ENCODE data around the gene FAM118B.

The FAM118B gene

DNA sequence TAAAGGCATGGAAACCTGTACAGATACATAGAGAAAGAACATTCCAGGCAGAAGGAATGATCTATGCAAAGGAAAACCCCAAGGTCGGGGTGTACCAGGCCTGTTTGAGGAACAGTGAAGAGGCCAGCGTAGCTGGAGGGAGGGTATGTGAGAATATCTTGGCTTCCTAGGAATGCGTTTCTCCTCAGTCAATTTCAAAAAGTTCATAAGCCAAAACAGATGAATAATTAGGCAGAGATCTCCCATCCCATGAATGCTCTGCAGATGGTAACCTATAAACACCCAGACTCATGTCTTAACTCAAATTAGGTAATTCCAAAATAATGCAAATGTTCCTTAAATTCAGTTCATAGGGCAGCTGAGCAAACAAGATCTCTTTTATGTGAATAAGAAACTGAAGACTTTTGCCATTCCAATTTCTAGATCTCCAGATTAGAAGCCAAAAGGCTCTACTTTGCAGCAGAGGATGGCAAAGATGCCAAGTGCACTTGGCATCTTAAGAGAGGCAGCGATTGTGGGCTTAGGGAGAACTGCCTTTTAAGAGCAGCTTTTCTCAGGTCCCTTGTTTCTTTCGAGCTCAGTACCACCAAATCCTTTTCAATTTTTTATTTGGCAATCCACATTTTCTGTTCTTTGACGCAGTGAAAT lies 13.2 kb downstream of the FAM118B start:
- H3K27me3 ChIP-seq (ENCODE audit: insufficient read depth, poor library complexity, severe bottlenecking): no peaks in the 10 kb centered on the region
- TF ChIP-seq, protein P1, sequence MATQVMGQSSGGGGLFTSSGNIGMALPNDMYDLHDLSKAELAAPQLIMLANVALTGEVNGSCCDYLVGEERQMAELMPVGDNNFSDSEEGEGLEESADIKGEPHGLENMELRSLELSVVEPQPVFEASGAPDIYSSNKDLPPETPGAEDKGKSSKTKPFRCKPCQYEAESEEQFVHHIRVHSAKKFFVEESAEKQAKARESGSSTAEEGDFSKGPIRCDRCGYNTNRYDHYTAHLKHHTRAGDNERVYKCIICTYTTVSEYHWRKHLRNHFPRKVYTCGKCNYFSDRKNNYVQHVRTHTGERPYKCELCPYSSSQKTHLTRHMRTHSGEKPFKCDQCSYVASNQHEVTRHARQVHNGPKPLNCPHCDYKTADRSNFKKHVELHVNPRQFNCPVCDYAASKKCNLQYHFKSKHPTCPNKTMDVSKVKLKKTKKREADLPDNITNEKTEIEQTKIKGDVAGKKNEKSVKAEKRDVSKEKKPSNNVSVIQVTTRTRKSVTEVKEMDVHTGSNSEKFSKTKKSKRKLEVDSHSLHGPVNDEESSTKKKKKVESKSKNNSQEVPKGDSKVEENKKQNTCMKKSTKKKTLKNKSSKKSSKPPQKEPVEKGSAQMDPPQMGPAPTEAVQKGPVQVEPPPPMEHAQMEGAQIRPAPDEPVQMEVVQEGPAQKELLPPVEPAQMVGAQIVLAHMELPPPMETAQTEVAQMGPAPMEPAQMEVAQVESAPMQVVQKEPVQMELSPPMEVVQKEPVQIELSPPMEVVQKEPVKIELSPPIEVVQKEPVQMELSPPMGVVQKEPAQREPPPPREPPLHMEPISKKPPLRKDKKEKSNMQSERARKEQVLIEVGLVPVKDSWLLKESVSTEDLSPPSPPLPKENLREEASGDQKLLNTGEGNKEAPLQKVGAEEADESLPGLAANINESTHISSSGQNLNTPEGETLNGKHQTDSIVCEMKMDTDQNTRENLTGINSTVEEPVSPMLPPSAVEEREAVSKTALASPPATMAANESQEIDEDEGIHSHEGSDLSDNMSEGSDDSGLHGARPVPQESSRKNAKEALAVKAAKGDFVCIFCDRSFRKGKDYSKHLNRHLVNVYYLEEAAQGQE (IDR thresholded peaks at IDR 0.05; ENCODE audit: insufficient replicate concordance, low read depth): no peak
- TF ChIP-seq POLR2AphosphoS5 (IDR thresholded peaks at IDR 0.05; ENCODE audit: low read depth) (no peak), CTCF (IDR thresholded peaks at IDR 0.05; ENCODE audit: insufficient read depth, low read length) (no peak), GABPA (IDR thresholded peaks at IDR 0.05; ENCODE audit: low read depth) (no peak), SPI1 (IDR thresholded peaks at IDR 0.05; ENCODE audit: borderline replicate concordance, low read depth) (no peak)
- no peak for DNase-seq (ENCODE audit: low read depth in 1 of 2, low spot score in 1 of 2)
- no peak overlapping the region for H3K4me3 ChIP-seq (replicated peaks; ENCODE audit: insufficient read depth, low read length)
- H3K27ac ChIP-seq (replicated peaks): peak overlapping the region; percentile 65; the same call in 1 of the 2 replicates

GRCh38 chr11:126225295-126225665 lies 13.7 kb downstream of the FAM118B start:
- TF ChIP-seq GABPA (IDR thresholded peaks at IDR 0.05; ENCODE audit: low read depth) (no peak), CTCF (IDR thresholded peaks at IDR 0.05; ENCODE audit: insufficient read depth, low read length) (no peak), POLR2AphosphoS5 (IDR thresholded peaks at IDR 0.05; ENCODE audit: low read depth) (no peak), SPI1 (IDR thresholded peaks at IDR 0.05; ENCODE audit: borderline replicate concordance, low read depth) (no peak)
- TF ChIP-seq, protein P1 (IDR thresholded peaks at IDR 0.05; ENCODE audit: insufficient replicate concordance, low read depth): no peak
- H3K27me3 ChIP-seq (ENCODE audit: insufficient read depth, poor library complexity, severe bottlenecking): no peaks in the 10 kb centered on the region
- DNase-seq (ENCODE audit: low read depth in 1 of 2, low spot score in 1 of 2): no peak
- H3K4me3 ChIP-seq (replicated peaks; ENCODE audit: insufficient read depth, low read length): no peak overlapping the region
- H3K27ac ChIP-seq (replicated peaks): peak overlapping the region; percentile 65

DNA sequence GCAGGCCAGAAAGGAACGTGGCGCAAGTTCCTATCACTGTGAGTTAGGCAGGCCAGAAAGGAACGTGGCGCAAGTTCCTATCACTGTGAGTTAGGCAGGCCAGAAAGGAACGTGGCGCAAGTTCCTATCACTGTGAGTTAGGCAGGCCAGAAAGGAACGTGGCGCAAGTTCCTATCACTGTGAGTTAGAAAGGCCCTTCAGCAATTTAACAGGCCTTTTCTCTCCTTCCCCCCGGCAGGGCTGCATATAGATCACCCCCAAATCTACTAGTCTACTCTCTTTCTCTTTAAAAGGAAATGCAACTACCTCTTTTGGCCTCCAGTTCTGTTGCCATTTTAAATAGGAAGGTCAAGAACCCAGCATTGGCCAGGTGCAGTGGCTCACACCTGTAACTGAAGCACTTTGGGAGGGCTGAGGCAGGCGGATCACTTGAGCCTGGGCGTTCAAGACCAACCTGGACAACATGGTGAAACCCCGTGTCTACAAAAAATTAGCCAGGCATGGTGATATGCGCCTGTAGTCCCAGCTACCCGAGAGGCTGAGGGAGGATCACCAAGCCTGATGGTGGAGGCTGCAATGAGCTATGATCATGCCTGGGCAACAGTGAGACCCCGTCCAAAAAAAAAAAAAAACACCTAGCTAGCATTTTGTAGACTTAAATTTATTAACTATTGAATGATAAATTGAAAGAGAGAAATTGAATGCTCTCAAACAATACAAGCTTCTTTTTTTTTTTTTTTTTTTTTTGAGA lies 14.9 kb downstream of the FAM118B start:
- Histone ChIP-seq H3K4me3 (replicated peaks; ENCODE audit: insufficient read depth, low read length) (no peak overlapping the region), H3K27ac (replicated peaks) (peak overlapping the region; percentile 62), H3K27me3 (ENCODE audit: insufficient read depth, poor library complexity, severe bottlenecking) (no peaks in the 10 kb centered on the region)
- TF ChIP-seq CTCF (IDR thresholded peaks at IDR 0.05; ENCODE audit: insufficient read depth, low read length): no peak
- TF ChIP-seq, protein P1 (IDR thresholded peaks at IDR 0.05; ENCODE audit: insufficient replicate concordance, low read depth): no peak
- no peak for TF ChIP-seq GABPA (IDR thresholded peaks at IDR 0.05; ENCODE audit: low read depth)
- TF ChIP-seq SPI1 (IDR thresholded peaks at IDR 0.05; ENCODE audit: borderline replicate concordance, low read depth): no peak
- TF ChIP-seq POLR2AphosphoS5 (IDR thresholded peaks at IDR 0.05; ENCODE audit: low read depth): no peak
- peak; percentile 7 to 24 for DNase-seq (ENCODE audit: low read depth in 1 of 2, low spot score in 1 of 2)
